CD4-positive, alpha-beta T cell treated with Interleukin-17A for 1 hour (primary cell): Measurements from ENCODE around the gene SAMD4A.

ENCODE experiments used
- DNase-seq: peaks from one replicate; pipeline ENCODE4 v3.0.0-alpha.2; 2020

Gene SAMD4A

DNA sequence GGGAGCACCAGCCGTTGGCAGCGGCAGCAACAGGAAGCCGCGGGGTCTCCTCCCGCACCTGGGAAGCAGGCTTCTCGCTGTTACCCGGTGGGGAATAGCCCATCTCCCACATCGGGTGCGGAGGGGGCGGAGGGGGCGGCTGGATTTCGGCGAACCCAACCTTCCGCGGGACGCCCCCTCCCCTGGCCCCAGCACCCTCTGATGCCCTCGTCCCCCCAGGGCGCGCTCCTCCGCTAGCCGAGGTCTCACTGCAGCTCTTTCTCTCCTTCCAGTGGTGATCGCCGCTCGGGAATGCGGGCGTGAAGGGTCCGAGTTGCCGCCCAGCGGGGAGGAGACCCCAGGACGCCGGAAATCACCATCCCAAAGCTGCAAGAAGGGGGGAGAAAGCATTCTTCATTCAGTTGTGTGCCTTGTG, 303 bp downstream of the SAMD4A start:
- no peak for DNase-seq

DNA sequence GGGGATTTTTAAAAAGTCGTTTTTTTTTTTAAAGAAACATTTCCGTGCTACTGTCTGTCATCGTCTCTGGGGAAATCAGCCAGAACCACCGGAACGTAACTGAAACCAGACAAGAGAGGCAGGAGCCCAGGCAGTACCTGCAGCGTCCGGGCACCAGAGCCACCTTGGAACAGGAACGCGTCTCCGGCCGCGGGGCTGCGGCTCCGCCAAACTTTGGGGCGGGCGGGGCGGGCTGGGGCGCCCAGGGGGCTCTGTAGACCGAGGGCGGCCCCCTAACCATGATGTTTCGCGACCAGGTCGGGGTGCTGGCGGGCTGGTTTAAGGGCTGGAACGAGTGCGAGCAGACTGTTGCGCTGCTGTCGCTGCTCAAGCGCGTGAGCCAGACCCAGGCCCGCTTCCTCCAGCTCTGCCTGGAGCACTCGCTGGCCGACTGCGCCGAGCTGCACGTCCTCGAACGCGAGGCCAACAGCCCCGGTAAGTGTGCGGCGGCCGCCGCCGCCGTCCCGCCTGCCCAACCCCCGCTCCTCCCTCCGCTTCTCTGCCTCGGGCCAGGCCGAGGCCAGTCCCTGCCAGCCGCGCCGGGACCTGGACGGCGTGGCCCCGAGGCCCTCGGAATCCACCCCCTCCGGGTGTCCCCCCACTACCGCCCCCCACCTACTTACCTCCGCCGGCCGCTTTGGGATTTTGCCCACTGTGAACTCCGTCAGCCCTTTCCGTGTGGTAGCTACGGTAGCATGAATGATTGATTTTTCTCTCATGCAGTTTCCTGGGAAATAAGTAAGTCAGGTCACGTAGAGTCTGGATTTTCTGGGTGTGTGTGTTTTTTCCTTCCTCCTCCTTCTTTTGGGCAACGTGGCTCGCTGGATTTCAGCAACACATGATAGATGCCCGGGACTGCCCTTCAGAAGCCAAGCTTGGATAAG, 972 bp downstream of the SAMD4A start:
- DNase-seq = peak; percentile 53

DNA sequence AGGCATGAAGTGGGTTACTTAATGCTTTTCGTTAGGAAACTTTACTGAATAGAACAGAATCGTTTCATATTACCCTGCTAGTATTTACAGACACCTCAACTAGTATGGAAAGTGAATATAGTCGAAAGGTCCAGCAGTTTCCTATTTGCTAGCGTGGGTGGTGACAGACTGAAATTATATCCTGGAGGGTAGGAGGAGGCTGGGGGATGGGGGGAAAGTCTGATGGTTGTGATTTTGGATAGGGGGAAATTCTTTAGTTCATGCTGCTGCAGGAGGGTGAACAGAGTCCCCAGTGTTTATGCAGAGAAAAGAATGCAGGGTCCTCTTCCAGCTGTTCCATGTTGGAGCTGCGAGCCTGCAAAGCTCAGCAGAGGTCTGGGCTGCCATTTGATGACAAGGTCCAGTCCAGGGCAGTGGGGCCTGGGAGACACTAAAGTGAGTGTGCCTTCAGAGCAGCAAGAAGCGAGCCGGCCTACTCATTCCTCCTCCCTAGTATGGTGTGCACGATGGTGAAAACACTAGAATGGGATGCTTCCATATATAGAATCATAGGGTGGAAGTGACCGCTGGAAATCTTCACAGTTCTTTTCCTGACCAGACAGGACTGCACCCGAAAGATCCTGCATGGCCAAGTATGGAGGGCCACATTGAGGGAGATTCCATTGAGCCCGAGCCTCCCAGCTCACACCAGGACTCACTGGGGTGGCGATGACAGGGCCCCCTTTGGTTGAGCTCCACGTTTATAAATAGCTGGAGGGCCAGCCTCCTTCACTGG, 2.1 kb downstream of the SAMD4A start:
- no peak for DNase-seq

DNA sequence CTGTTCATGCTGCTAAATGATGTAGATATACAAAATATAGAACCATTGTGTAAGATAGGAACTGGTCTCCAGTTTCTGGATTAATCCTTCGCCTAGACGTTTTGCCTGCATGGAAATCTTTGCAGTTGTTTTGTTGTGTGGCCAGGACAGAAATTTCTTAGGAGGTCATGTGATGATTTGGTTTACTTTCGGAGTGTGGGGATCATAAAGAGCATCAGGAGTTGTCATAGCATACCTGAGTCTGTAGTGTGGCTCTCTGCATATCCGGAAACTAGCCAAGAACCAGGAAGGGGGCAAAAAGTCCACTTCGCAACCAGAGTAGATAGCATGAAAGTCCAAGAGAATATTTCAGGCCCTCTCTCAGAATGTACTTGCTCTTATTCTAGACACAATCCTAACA, 3.1 kb downstream of the SAMD4A start:
- no peak for DNase-seq

DNA sequence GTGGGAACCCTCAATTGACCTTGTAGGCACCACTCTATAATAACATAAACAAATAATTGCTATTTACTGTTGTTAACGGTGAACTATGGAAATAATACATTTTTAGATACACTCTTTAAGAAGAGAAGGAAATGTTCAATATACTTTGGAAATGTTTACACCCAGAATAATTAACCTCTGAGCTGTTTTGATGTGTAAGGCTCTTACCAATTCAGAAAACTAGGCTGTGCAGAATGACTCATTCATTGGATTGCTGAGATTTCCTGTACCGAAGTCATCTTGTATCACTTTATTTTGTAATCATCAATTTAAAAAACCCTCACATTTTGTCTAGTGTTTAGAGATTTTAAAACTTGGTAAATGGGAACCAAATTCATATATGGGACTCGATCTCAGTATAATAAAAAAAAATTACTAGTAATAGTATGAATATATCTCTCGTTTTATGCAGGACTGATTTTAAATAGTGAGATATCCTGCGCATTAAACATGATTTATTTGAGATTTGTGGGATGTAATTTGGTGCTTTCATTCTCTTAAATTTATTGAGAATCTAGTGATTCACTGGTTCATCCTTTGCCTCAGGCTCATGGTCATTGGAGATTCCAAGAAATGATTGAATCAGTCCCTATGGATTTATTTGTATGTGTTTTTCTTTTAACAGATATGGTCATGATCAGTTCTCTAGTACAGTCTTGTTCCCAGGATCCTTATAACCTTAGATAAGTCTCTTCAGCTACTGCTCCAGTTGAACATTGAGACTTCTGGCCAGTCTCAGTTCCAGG, 3.9 kb downstream of the SAMD4A start:
- no peak for DNase-seq

DNA sequence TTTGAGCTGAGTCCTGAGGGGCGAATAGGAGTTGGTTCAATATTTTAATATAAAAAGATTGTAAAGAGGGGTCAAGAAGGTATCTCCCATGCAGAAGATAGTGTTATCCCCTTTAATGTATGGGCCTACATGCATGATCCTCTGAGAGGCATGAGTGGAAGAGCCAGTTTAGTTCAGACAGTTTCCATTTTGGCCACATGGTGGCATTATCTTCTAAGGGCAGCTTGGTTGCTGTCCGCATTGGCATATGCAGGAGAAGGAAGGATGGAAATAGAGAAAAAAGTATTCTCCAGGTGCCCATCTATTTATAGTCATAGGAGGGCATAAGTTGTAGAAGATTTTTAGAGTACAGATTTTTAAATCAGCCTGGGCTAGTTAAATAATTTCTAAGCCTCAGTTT, 5.4 kb downstream of the SAMD4A start:
- DNase-seq = peak; percentile 26

DNA sequence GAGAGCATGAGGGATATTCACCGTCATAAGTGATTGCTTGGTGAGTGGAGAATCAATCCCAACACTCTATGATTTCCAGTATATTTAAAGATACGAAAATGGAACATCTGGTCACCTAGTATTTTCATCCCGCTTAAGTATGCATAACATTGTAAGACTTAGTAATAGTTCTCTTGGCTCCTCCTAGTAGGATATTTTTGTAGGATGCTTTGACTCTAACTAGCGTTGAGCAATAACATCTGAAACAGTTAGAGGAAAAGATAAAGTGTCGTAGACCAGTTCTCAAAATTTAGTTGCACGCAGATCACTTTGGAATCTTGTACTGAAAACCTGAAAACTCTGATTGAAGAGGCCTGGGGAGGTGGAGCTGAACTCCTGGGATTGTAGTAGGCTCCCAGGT, 7.6 kb downstream of the SAMD4A start:
- DNase-seq = no peak

DNA sequence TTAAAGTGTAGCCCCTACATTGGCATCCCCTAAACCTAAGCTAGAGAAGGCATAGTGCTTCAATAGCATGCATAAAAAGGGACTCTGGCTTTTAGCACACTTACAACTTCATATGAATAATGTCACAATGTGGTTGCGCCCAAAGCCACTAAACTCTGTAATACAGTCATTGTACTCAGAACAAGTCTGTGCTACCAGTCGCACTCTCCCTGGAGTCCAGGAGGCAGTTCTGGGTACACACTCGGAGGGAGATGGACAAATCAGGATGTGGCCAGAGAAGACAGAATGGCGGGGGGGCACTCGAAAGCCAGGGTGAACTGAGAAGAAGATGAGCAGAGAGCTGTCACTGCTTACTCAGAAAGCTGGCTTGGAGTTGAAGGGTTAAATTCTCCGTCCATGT, 10.6 kb downstream of the SAMD4A start:
- DNase-seq = no peak

DNA sequence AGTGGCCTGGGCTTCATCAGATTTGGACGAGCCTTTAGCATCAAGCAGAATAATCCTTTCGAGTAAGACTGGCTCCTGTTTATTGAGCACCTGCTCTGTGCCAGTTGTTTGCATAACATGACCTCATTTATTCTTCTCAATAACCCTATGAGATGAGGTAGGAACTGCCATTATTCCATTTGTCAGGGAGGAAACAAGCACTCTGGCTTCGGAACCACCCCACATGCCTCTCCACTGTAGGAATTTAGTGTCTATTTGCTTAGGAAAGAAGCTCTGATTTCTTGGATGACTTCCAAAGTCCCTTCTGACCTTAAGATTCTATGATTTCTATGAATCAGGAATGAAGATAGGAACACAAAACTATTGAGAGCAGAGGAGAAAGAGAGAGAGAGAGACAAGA, 11.0 kb downstream of the SAMD4A start:
- no peak for DNase-seq

DNA sequence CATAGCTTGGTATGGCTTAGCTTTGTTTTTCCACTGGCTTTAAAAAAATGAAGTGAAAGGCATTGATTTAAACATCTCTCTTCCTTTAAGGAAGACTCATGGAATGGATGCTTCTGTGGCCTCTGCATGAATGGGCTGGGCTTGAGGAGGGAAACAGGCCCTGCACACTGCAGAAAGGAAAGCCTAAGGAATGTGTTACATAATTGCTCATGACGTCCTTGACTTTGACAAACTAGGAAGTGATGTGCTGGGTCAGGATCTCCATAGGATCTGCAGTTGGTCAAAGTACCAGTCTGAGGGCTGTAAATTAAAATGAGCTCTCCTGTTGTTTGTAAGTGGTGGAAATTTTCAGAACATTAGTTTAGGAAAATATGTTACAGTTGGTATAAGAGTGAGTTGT, 12.7 kb downstream of the SAMD4A start:
- DNase-seq = no peak

DNA sequence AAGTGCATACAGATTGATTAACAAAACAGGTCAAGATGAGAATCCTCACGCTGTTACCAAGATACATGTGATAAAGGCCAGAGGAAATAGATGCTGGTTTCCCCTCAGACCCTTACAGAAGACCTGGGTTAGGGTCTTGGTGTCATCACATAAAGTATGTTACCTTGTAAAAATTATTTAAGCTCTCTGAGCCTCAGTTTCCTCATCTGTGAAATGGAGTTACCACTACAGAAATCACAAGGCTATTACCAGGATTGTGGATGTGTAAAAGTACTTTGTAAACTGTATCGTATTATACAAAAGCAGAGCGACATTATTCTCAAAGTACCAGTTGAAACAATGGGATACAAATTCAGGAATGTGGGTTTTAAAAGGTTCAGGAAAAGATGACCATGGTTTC, 14.0 kb downstream of the SAMD4A start:
- no peak for DNase-seq

DNA sequence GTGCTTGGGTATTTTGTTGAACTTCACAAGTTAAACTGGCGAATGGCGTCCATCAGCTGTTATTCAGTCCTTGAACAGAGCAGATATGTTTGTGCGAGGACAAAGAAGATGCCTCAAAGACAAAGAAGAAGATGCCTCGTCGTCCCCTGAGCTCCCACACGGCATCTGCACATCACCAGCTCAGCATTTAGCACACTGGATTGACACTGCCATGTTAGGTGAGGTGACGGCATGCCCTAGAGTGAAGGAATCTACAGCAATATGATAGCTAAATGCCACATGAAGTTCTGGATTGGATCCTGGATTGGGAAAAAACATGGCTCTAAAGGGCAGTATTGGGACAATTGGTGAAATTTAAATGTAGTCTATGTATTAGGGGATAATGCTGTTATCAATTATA, 15.4 kb downstream of the SAMD4A start:
- no peak for DNase-seq

DNA sequence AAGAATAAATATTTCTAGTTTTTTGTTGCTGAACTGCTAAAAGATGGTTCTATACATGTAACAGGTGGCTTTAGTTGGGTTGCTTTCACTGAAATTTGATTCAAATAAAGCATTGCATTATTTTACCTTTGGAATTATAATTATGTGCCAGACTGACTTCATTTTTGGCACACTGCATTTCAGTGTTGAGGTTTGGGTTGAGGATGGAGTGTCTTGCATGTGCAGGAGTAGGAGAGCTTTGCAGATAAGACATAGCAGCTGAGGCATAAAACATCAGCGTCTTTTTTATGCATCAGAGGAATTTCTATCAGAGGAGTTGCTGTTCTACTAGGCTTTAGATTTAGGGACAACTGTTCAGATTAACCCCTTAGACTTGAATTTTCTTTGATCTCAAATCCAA, 17.2 kb downstream of the SAMD4A start:
- no peak for DNase-seq

DNA sequence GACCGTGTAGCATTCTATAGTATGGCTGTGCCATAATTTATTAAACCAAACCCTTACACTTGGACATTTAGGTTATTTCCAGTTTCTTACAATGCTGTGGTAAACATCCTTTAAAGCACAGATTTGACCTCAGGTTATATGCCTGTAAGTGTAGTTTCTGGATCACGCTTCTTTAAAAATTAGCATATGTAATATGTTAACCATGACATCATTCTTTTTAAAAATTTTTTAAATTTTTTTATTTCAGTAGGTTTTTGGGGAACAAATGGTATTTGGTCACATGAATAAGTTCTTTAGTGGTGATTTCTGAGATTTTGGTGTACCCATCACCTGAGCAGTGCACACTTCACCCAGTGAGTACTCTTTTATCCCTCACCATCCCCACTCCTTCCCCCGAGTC, 18.3 kb downstream of the SAMD4A start:
- DNase-seq = no peak

DNA sequence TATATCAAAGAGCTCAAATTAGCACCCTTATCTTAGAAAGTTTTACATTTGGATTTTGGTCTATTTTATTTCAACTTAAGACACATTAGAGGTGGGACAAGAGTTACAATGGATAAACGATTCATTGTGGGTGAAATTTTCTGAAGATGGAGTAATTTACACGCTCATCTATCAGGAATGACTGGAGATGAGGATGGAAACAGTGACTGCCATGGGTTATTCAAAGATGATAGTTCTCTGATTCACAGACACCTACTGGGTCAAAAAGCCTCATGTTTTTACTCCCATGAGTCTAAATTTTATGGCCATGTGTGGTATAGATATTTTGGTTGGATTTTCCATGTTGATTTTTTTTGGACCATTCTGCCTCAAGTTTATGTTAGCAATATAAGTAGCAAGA, 22.1 kb downstream of the SAMD4A start:
- no peak for DNase-seq

DNA sequence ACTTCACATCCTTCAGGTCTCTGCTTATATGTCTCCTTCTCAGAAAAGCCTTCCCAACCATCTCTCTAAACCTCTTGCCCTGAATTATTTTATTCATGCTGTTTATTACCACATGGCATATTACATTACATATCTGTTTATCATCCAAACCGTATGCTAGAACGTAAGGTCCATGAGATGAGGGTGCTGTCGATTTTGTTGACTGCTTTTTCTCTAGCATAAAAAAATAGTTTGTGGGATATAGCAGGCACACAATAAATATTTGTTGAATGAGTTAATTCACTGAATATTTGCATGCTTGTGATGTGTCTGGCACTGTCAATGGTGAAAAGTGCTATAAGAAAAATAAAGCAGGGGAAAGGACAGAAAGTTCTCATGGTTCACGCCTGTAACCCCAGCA, 22.9 kb downstream of the SAMD4A start:
- no peak for DNase-seq

DNA sequence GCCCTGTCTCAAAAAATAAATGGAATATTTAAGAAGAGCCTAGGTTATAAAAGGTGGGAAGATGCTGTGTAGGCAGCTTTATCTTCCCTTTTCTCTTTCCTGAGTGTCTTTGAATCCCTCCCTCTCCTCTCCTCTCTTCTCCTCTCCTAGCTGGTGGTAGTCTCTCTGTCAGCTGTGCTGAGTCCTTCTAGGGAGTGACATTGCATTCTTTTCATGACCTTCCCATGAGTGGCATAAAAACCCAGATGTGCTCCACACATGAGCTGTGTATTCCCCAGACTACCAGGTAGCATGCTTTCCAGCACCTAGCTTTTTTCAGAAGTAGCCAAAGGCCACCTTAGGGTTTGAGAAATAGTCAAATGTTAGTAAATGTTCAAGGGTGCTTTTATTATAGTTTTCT, 23.6 kb downstream of the SAMD4A start:
- no peak for DNase-seq

DNA sequence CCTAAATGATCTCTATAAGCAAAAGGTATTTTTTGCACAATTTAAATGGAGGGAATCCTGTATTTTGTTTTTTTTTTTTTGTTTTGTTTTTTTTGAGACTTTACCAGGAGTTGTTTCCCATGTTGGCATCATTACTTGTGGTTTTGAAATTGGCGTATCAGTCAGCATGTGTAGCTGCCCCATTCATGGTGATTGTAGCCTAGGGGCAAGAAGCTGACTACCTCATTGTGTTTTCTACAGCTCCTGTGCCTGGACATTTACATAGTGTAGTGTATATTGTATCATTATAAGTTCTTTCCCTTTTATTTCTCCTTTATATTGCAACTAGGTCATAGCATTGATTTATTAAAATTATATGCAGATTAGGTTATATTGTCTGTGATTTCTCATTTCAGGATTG, 24.5 kb downstream of the SAMD4A start:
- no peak for DNase-seq

DNA sequence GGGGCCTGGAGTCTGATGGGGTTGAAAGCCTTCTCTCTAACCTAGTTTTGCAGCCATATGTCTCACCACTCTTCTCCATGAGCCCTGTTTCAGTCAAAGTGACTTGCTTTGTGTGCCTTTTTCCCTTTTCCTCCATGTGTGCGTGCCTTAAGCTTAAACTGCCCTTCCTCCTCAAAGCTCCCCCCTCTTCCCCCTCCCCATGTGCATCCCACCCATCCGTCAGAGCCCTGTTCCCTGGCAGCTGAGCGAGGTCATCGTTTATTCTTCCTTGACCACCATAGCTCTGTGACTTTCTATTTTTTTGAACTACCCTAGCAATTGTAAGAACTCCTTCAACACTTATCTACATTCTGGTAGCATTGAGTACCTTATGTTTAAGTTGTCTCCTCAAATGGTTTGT, 24.9 kb downstream of the SAMD4A start:
- no peak for DNase-seq

DNA sequence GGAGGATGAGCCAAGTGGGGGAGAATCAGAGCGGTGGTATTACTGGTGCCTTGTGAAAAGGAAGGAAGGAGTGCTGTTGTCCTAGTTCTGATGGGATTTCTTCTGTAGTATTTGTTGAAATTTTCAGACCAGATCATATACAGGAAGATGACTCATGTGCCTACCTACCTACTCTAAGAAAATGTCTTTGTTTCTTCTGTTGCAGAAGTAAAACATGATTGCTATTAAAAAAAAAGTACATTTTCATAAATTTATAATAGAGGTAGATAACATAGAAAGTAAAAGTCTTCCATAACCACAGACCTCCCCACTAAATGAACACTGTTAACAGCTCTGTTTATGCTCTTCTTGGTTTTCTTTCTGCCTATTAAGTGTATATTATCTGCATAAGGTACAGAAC, 26.9 kb downstream of the SAMD4A start:
- DNase-seq = no peak

DNA sequence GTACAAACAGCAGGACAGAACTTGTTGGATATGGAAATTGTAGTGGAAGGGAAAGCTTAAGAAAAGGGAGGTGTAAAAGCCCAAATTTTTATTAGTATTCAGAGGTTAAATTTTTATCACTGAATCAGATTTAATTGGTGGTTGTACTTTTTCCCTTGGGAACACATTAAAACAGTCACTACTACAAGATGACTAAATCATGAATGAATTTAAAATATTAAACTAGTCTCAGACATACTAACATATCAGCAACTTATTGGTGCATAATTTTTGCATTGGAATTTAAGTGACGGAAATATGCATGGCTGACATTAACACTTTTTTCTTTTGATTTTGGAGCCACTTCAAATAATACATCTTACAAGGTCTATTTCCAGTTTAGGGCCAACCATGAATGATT, 27.6 kb downstream of the SAMD4A start:
- no peak for DNase-seq

DNA sequence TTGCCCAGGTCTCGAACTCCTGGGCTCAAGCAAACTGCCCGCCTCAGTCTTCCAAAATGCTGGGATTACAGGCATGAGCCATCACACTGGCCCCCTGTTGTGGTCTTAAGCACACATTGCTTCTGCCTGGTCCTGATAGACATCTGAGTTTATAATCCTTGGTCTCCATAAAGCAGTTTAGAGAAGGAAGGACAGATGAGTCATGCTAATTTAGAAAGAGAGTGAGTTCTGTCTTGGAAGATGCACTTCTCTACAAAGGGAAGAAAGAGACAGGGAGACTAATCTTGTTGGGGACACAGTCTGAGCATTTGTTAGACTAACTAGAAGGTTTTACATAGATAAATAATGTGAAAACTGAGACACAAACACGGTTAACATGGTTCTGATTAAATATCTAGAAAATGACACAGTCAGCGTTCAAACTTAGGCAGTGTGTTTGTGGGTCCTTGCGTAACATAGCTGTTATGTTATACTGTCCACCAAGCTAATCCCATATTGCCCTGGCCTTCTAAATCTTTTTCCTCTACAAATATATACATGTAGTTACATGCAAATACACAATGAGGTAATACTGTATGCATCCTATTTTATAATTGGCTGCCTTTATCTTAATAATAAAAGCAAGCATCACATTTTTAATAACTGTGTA, 31.0 kb downstream of the SAMD4A start:
- DNase-seq = no peak
